ENCODE measurements around the gene SLC47A1. TPM values are rescaled to one million over a fixed set of nuclear protein-coding genes. Genes with fewer than 3 reads are reported as not detected.

Gene SLC47A1
- total RNA-seq, 2 experiments from 2014 or later: not detected

DNA sequence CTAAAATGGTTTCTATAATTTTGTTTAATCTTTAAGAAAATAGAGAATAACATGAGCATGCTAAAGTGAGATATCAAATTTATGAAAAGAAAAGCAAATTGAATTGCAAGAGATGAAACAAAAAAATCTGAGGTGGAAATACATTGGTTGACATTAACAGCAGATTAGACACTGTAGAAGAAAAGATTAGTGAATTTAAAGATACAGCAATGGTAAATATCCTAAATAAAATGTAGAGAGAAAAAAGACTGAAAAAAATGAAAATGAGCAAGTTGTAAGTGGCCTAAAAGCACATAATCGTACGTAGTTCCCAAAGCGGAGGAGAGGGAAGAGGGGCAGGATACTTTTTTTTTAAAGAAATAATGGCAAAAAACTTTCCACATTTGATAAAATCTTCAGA is 84.4 kb downstream of the SLC47A1 start:
- peaks cover 28% of the 10 kb centered on the region for H3K9me3 Mint-ChIP-seq
- peaks cover 4% of the 10 kb centered on the region for H3K4me1 Mint-ChIP-seq
- peaks cover 4% of the 10 kb centered on the region for H3K36me3 Mint-ChIP-seq
- no peak overlapping the region for H3K4me3 Mint-ChIP-seq
- H3K27ac Mint-ChIP-seq: no peak overlapping the region
- POLR2A ChIA-PET: no interaction called here
- peaks cover 6% of the 10 kb centered on the region for H3K27me3 Mint-ChIP-seq
- ATAC-seq (ENCODE audit: low read depth) (no peak), DNase-seq (no peak)

DNA sequence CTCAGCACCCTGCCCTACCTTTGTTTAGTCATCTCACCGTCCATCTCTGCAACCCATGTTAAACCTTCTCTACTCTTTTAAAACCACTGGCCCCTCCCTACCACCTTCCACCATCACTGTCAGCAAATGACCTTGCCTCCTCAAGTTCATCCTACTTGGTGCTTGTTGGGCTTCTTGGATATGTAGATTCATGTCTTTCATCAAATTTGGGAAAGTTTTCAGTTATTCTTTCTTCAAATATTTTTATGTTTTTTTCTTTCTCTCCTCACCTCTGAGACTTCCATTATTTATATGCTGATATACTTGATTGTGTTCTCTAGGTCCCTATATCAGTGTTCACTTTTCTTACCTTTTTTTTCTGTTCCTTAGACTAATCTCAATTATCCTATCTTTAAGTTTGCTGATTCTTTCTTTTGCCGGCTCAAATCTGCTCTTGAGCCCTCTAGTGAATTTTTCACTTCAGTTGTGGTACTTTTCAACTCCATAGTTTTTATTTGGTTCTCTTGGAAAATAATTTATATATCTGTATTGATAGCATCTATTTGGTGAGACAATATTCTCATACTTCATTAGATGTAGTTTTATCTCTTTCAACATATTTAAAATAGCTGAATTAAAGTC is 86.2 kb downstream of the SLC47A1 start:
- Mint-ChIP-seq H3K4me3 (no peak overlapping the region), H3K9me3 (peaks cover 28% of the 10 kb centered on the region), H3K36me3 (peaks cover 4% of the 10 kb centered on the region), H3K27ac (no peak overlapping the region), H3K27me3 (peaks cover 8% of the 10 kb centered on the region), H3K4me1 (no peaks in the 10 kb centered on the region)
- POLR2A ChIA-PET: no interaction called here
- ATAC-seq (ENCODE audit: low read depth) (no peak), DNase-seq (no peak)

DNA sequence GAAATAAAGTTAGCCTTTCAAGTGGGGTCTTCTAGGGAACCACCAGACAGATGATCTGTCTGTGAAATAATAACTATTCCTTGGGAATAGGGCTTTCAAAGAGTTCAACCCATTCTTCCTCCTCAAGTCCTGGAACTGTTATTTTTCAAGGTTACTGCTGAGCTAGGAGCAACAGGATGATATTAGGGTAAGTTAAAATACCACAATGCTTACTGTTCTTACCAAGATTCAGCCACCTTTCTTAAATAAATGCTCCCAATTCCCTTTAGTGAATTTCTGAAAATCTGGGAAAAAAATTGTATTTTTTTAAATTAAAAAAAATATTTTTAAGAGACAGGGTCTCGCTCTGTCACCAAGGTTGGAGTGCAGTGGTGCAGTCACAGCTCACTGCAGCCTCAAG is 88.0 kb downstream of the SLC47A1 start:
- Mint-ChIP-seq H3K4me3 (no peak overlapping the region), H3K4me1 (no peaks in the 10 kb centered on the region), H3K36me3 (peaks cover 4% of the 10 kb centered on the region), H3K27ac (no peak overlapping the region), H3K9me3 (peaks cover 27% of the 10 kb centered on the region), H3K27me3 (peaks cover 14% of the 10 kb centered on the region)
- DNase-seq: no peak
- no peak for ATAC-seq (ENCODE audit: low read depth)
- POLR2A ChIA-PET: no interaction called here

DNA sequence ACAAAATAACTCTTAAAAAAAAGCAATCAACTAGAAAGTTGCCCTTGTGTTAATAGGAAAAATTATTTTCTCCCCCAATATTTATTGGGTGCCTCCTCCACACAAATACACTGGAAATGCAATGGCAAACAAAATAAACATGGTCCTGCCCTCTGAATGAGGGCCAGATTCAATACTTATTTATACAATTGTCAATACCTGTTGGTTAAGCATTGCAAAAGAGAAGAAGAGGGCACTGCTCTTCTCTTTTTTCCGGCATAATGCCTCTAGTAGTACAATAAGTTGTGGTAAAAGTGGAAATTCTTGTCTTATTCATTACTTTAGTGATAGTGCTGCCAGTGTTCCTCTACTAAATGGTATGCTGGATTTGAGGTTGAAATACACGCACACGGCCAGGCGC is 92.4 kb downstream of the SLC47A1 start:
- Mint-ChIP-seq H3K4me1 (no peaks in the 10 kb centered on the region), H3K9me3 (peaks cover 4% of the 10 kb centered on the region), H3K27me3 (peaks cover 11% of the 10 kb centered on the region), H3K4me3 (no peak overlapping the region), H3K36me3 (no peaks in the 10 kb centered on the region), H3K27ac (no peak overlapping the region)
- ATAC-seq (ENCODE audit: low read depth): no peak
- POLR2A ChIA-PET: no interaction called here
- DNase-seq: no peak

Other genes with a start within 250 kb of the SLC47A1 start
- 1 to 10 TPM; 1.6 to 2.1 TPM for gene B9D1, start 171.1 kb upstream of the SLC47A1 start, total RNA-seq
- gene MAPK7, start 155.4 kb upstream of the SLC47A1 start, total RNA-seq: 10 to 100 TPM; 26.8 to 27.4 TPM
- gene MFAP4, start 146.7 kb upstream of the SLC47A1 start, total RNA-seq: not detected
- 1 to 10 TPM; 1.2 to 1.8 TPM for gene RNF112, start 122.6 kb upstream of the SLC47A1 start, total RNA-seq
- gene ALDH3A2, start 114.9 kb downstream of the SLC47A1 start, total RNA-seq: 10 to 100 TPM; 29.1 to 32.8 TPM
- not detected for gene SLC47A2, start 182.7 kb downstream of the SLC47A1 start, total RNA-seq
- gene ALDH3A1, start 214.4 kb downstream of the SLC47A1 start, total RNA-seq: not detected

All from activated naive CD8-positive, alpha-beta T cell treated with anti-CD3 and anti-CD28 coated beads, Interleukin-2, amount 10 ng/mL, durations not matched to agents 7 days and 5 days (primary cell).